Measurements from ENCODE around the gene KCNAB2. TPM values are rescaled to one million over a fixed set of nuclear protein-coding genes. Genes with fewer than 3 reads are reported as not detected.

KCNAB2 gene
- total and polyA plus RNA-seq, 2 donors (not counting 1 experiment from before 2014, with no cell fraction given) = 90.7 to 143 TPM

GRCh38 chr1:6107409-6108356, 62.0 kb downstream of the KCNAB2 start:
- no peaks in the 10 kb centered on the region for H3K4me1 Mint-ChIP-seq
- H3K79me2 ChIP-seq (ENCODE audit: control insufficient read depth, insufficient read depth, low read length) = no peaks in the 10 kb centered on the region
- TF ChIP-seq EZH2 (IDR thresholded peaks at IDR 0.05; ENCODE audit: borderline replicate concordance, insufficient read depth, low read depth, low read length, poor library complexity, severe bottlenecking) (no peak), CTCF (IDR thresholded peaks at IDR 0.05) (no peak)
- peaks cover 0 to 3% (median 0%) of the 10 kb centered on the region in 3 donors for H3K9me3 ChIP-seq (ENCODE audit: control extremely low read depth in 1 of 3, control insufficient read depth in 2 of 3, insufficient read depth in 1 of 3, low read length in 2 of 3)
- intact Hi-C loops (cut with micrococcal nuclease) = no loop called here
- peaks cover 0 to 7% (median under 1%) of the 10 kb centered on the region in 4 experiments for H3K27me3 ChIP-seq (replicated peaks in 1 of 4; ENCODE audit: control extremely low read depth in 1 of 4, control insufficient read depth in 3 of 4, insufficient read depth in 4 of 4, low read length in 3 of 4)
- no peak for DNase-seq
- 86% methylated on average over 7 of the region's 8 CpGs for WGBS (ENCODE audit: insufficient coverage)
- ChIA-PET POLR2A (no interaction called here), CTCF (no interaction called here)
- H3K36me3 ChIP-seq (replicated peaks in 1 of 2; ENCODE audit: control extremely low read depth in 1 of 2, control insufficient read depth in 1 of 2, extremely low read depth in 1 of 2, insufficient read depth in 2 of 2, low read length in 1 of 2) = no peaks in the 10 kb centered on the region
- no peak overlapping the region for H3K4me3 Mint-ChIP-seq
- no peaks in the 10 kb centered on the region for H3K9me3 Mint-ChIP-seq (ENCODE audit: insufficient read depth)
- H3K4me3 ChIP-seq (ENCODE audit: control extremely low read depth in 1 of 5, extremely low read depth in 1 of 5, insufficient read depth in 1 of 5, low read depth in 2 of 5, low read length in 4 of 5) = no peak overlapping the region
- no peak overlapping the region for H3K27ac ChIP-seq (ENCODE audit: low read length in 2 of 2)
- no peak overlapping the region for H3K27ac Mint-ChIP-seq
- no peak overlapping the region for H2AFZ ChIP-seq (ENCODE audit: insufficient read depth, low read depth, low read length, poor library complexity, severe bottlenecking)
- no peaks in the 10 kb centered on the region for H3K4me1 ChIP-seq (ENCODE audit: control insufficient read depth in 2 of 2, insufficient read depth in 2 of 2, low read length in 2 of 2)
- ATAC-seq (ENCODE audit: low read depth) = no peak
- H3K4me2 ChIP-seq (replicated peaks; ENCODE audit: low read depth, low read length, poor library complexity, severe bottlenecking) = no peak overlapping the region
- H4K20me1 ChIP-seq (ENCODE audit: control insufficient read depth, insufficient read depth, low read length, poor library complexity, severe bottlenecking) = no peaks in the 10 kb centered on the region
- no peak overlapping the region for H3K9ac ChIP-seq (ENCODE audit: low read length)
- H3K27me3 Mint-ChIP-seq = peaks cover 12% of the 10 kb centered on the region

- H4K20me1 ChIP-seq (ENCODE audit: control insufficient read depth, insufficient read depth, low read length, poor library complexity, severe bottlenecking) = no peaks in the 10 kb centered on the region
- H3K27ac Mint-ChIP-seq = no peak overlapping the region
- H3K4me2 ChIP-seq (replicated peaks; ENCODE audit: low read depth, low read length, poor library complexity, severe bottlenecking) = no peak overlapping the region
- no peak overlapping the region for H2AFZ ChIP-seq (ENCODE audit: insufficient read depth, low read depth, low read length, poor library complexity, severe bottlenecking)
- H3K27me3 ChIP-seq (replicated peaks in 1 of 4; ENCODE audit: control extremely low read depth in 1 of 4, control insufficient read depth in 3 of 4, insufficient read depth in 4 of 4, low read length in 3 of 4) = peaks cover 0 to 4% (median under 1%) of the 10 kb centered on the region in 4 experiments
- no peaks in the 10 kb centered on the region for H3K4me1 Mint-ChIP-seq
- peaks cover 0 to 3% (median 0%) of the 10 kb centered on the region in 3 donors for H3K9me3 ChIP-seq (ENCODE audit: control extremely low read depth in 1 of 3, control insufficient read depth in 2 of 3, insufficient read depth in 1 of 3, low read length in 2 of 3)
- H3K9me3 Mint-ChIP-seq (ENCODE audit: insufficient read depth) = no peaks in the 10 kb centered on the region
- H3K36me3 ChIP-seq (replicated peaks in 1 of 2; ENCODE audit: control extremely low read depth in 1 of 2, control insufficient read depth in 1 of 2, extremely low read depth in 1 of 2, insufficient read depth in 2 of 2, low read length in 1 of 2) = no peaks in the 10 kb centered on the region
- no peak overlapping the region for H3K4me3 Mint-ChIP-seq
- no peak for DNase-seq
- POLR2A ChIA-PET = no interaction called here
- H3K4me3 ChIP-seq (ENCODE audit: control extremely low read depth in 1 of 5, extremely low read depth in 1 of 5, insufficient read depth in 1 of 5, low read depth in 2 of 5, low read length in 4 of 5) = no peak overlapping the region
- H3K27me3 Mint-ChIP-seq = peaks cover 12% of the 10 kb centered on the region
- TF ChIP-seq EZH2 (IDR thresholded peaks at IDR 0.05; ENCODE audit: borderline replicate concordance, insufficient read depth, low read depth, low read length, poor library complexity, severe bottlenecking) = no peak
- no peak for TF ChIP-seq CTCF (IDR thresholded peaks at IDR 0.05)
- CTCF ChIA-PET = no interaction called here
- no peaks in the 10 kb centered on the region for H3K4me1 ChIP-seq (ENCODE audit: control insufficient read depth in 2 of 2, insufficient read depth in 2 of 2, low read length in 2 of 2)
- 61% methylated on average over 2 of the region's 2 CpGs for WGBS (ENCODE audit: insufficient coverage)
- intact Hi-C loops (cut with micrococcal nuclease) = no loop called here
- no peaks in the 10 kb centered on the region for H3K79me2 ChIP-seq (ENCODE audit: control insufficient read depth, insufficient read depth, low read length)
- H3K27ac ChIP-seq (ENCODE audit: low read length in 2 of 2) = no peak overlapping the region
- H3K9ac ChIP-seq (ENCODE audit: low read length) = no peak overlapping the region
- ATAC-seq (ENCODE audit: low read depth) = no peak
Measured at GRCh38 chr1:6108476-6108875, 62.8 kb downstream of the KCNAB2 start.
